Measurements from ENCODE around the gene PIK3CD.
"Not testable (repeated sequence)": the region's sequence is repeated elsewhere in the genome, so short reads cannot be mapped to it uniquely, and the experiment has no call there.

PIK3CD gene

GRCh38 chr1:9731561-9731960 is 80.0 kb downstream of the PIK3CD start:
- no peak overlapping the region for H3K4me3 ChIP-seq (ENCODE audit: low read depth, low read length)

GRCh38 chr1:9732123-9732971 is 80.8 kb downstream of the PIK3CD start:
- H3K4me3 ChIP-seq (ENCODE audit: low read depth, low read length) = no peak overlapping the region

- H3K4me3 ChIP-seq (ENCODE audit: low read depth, low read length) = no peak overlapping the region
These were observed 81.7 kb downstream of the PIK3CD start for GRCh38 chr1:9733160-9733789.

- H3K4me3 ChIP-seq (ENCODE audit: low read depth, low read length) = no peak overlapping the region
These were observed 84.3 kb downstream of the PIK3CD start for GRCh38 chr1:9735800-9736199.

GRCh38 chr1:9736241-9736640 is 84.7 kb downstream of the PIK3CD start:
- H3K4me3 ChIP-seq (ENCODE audit: low read depth, low read length) = no peak overlapping the region

DNA sequence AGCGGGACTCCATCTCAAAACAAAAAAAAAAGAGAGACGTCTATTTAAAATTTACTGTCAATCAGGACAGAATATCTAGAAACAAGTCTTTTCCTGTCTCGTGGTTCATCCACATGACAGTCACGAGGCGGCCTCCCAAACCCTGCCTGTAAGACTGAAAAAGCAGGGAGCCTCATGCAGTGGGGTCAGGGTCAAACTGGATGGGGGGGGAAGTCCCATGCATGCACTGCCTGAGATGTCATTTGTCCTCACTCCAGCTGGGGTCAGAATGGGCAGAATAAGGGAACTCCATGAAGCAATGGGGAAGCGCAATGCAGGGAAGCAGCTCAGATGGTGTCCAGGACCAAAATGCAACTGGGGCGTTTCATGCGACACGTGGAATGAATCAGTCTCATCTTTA is 85.5 kb downstream of the PIK3CD start:
- no peak overlapping the region for H3K4me3 ChIP-seq (ENCODE audit: low read depth, low read length)

GRCh38 chr1:9737671-9738070 is 86.1 kb downstream of the PIK3CD start:
- H3K4me3 ChIP-seq (ENCODE audit: low read depth, low read length) = no peak overlapping the region

DNA sequence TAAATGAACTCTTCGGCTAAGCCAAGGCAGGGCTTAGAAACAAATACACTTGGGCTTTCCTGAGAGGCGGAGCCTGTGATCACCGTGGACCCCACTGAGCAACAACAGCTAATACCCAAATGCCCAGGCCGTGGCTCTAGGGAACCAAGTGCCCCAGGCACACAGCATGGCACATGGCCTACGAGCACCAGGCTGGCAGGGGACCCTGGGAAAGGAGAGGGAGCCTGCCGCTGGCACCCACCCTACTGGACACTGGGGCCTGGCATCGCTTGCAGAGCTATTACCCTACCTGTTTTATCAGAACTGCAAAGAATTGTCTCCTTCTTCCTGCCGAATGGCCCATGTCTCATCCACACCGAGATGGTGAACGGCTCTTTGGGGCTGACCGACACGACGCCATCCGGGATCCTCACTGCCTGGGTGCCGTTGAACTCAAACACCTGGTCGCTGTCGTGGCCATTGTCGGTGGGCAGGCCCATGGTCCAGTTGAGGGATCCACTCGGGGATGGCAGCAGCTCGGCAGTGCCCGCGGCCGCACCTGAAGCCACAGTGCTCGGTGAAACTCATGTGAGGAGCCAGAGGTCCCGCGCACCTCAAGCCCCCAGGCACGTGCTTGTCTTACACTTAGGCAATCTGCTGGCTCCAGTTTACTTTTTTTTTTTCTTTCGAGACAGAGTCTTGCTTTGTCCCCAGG is 92.7 kb downstream of the PIK3CD start:
- no peak overlapping the region for H3K4me3 ChIP-seq (ENCODE audit: low read depth, low read length)

- H3K4me3 ChIP-seq (ENCODE audit: low read depth, low read length) = no peak overlapping the region
These were observed 94.7 kb downstream of the PIK3CD start for GRCh38 chr1:9746211-9746610.

DNA sequence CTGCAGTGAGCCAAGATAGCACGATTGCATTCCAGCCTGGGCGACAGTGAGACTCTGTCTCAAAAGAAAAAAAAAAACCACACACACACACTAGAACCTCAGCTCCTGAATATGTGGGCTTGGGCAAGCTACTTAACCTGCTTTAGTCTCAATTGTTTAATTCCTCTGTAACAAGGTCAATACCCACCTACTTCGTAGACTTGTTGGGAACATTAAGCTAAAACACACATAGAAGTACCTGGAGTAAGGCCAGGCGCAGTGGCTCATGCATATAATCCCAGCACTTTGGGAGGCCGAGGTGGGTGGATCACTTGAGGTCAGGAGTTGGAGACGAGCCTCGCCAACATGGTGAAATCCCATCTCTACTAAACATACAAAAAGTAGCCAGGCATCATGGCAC is 95.1 kb downstream of the PIK3CD start:
- H3K4me3 ChIP-seq (ENCODE audit: low read depth, low read length) = no peak overlapping the region

DNA sequence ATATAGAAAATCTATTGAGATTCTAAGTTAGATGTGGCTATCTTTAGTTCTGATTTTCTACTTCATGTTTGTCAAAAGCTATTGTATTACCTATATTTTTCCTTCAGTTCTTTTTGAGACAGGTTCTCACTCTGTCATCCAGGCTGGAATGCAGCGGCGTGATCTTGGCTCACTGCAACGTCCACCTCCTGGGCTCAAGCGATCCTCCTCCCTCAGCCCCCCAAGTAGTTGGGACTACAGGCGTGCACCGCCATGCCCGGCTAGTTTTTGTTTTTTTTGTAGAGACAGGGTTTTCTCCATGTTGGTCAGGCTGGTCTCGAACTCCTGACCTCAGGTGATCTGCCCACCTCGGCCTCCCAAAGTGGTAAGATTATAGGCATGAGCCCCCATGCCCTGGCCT is 96.9 kb downstream of the PIK3CD start:
- H3K4me3 ChIP-seq (ENCODE audit: low read depth, low read length) = not testable (repeated sequence)

DNA sequence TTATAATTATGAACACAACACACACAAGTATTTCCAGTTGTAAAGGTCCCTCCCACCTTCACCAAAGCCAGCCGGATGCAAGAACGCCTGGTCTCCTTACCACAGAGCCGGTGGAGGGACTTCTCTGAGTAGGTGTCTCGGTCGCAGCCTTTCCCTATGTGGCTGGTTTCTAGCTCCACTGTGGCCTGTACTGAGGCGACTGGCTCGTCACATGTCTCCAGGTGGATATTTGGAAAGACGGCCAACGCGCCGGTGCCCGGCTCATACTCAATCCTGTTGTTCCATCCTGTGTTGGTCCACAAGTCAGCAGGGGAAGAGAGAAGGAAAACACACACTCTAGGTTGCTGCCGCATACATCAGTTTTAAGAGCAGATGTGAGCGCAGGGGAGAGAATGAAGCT is 97.8 kb downstream of the PIK3CD start:
- no peak overlapping the region for H3K4me3 ChIP-seq (ENCODE audit: low read depth, low read length)

DNA sequence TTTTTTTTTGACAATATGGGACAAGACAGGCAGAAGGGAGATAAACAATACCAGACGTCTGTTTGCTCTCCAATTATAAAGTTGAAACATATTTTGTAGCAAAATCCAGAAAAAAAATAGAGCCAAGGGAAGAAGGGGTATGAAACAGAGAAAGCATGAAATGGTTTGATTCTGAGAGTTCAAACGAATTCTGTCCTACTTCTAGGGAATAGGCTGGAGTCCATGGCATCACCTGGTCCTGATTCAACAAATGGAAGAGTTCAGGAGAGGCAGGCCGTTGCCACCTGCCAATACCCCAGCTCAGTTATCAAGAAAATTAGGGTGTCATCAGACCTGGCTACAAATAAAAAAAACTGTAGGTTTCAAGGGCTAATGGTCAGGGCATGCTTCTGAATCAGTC is 100.4 kb downstream of the PIK3CD start:
- no peak overlapping the region for H3K4me3 ChIP-seq (ENCODE audit: low read depth, low read length)

DNA sequence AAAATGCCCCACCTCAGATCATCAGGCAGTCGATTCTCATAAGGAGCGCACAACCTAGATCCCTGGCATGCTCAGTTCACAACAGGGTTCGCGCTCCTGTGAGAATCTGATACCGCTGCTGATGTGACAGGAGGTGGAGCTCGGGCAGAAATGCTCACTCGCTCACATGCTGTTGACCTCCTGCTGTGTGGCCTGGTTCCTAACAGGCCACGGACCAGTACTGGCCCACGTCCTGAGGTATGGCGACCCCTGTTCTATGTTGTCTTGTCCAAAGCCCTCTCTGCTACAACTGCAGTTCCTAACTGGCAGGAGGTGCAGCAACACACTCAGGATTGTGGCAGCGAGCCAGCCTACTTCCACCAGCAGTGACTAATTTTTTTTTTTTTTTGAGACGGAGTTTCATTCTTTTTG is 101.6 kb downstream of the PIK3CD start:
- H3K4me3 ChIP-seq (ENCODE audit: low read depth, low read length) = no peak overlapping the region

- no peak overlapping the region for H3K4me3 ChIP-seq (ENCODE audit: low read depth, low read length)
These were observed 104.0 kb downstream of the PIK3CD start for GRCh38 chr1:9755441-9755995.

GRCh38 chr1:9758559-9759121 is 107.1 kb downstream of the PIK3CD start:
- no peak overlapping the region for H3K4me3 ChIP-seq (ENCODE audit: low read depth, low read length)

- H3K4me3 ChIP-seq (ENCODE audit: low read depth, low read length) = no peak overlapping the region
These were observed 108.4 kb downstream of the PIK3CD start for GRCh38 chr1:9759939-9760338.

GRCh38 chr1:9760824-9761223 is 109.3 kb downstream of the PIK3CD start:
- no peak overlapping the region for H3K4me3 ChIP-seq (ENCODE audit: low read depth, low read length)

GRCh38 chr1:9761855-9762254 is 110.3 kb downstream of the PIK3CD start:
- no peak overlapping the region for H3K4me3 ChIP-seq (ENCODE audit: low read depth, low read length)

DNA sequence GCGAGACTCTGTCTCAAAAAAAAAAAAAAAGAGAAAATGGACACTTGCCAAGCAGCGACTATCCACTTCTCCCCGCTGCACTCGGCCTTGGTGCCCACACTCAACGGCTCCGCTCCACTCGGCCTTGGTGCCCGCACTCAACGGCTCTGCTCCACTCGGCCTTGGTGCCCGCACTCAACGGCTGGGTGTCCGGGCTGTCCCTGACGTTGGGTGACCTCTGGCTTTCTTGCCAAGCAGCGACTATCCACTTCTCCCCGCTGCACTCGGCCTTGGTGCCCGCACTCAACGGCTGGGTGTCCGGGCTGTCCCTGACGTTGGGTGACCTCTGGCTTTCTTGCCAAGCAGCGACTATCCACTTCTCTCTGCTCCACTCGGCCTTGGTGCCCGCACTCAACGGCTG is 110.9 kb downstream of the PIK3CD start:
- H3K4me3 ChIP-seq (ENCODE audit: low read depth, low read length) = not testable (repeated sequence)

DNA sequence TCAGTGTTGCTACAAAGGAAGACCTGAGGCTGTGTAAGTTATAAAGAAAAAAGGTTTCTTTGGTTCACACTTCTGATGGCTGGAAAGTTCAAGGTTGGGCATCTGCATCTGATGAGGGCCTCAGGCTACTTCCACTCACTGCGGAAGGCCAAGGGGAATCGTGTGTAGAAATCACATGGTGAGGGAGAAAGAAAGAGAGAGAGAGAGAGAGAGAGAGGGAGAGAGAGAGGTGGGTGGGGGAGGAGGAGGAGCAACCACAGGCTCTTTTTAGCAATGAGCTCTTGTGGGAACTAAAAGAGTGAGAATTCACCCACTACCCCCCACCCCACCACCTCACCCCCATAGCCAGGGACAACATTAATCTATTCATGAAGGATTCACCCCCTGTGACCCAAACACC is 112.4 kb downstream of the PIK3CD start:
- no peak overlapping the region for H3K4me3 ChIP-seq (ENCODE audit: low read depth, low read length)
